CD14-positive monocyte (primary cell): Measurements from ENCODE around the gene KCNMA1. TPM values are rescaled to one million over a fixed set of nuclear protein-coding genes. Genes with fewer than 3 reads are reported as not detected.

ENCODE experiments used
- DNase-seq, 3 donors: peaks; one replicate each; pipeline ENCODE4 v3.0.0-alpha.2; 2011 to 2022
- H2AFZ ChIP-seq: 2 replicates; pipeline ENCODE4 v1.6.0; 2012; ENCODE audit warnings: mild to moderate bottlenecking, low read depth, low read length, inconsistent platforms; ENCODE audit not compliant: insufficient read depth, poor library complexity, severe bottlenecking
- H3K27ac ChIP-seq, 2 donors: 1 replicate in 1 of 2; 2 replicates in 1 of 2; pipeline ENCODE4 v1.5.1; 2012 to 2013; ENCODE audit warnings: low read length in 2 of 2, control low read depth in 1 of 2, inconsistent platforms in 1 of 2, low read depth in 1 of 2, mild to moderate bottlenecking in 1 of 2
- H3K27me3 ChIP-seq, 2 donors: one replicate each; pipeline versions ENCODE4 v1.6.0 to v1.6.1; 2011 to 2013; ENCODE audit warnings: low read length in 2 of 2; ENCODE audit not compliant: control insufficient read depth in 2 of 2, insufficient read depth in 2 of 2
- H3K36me3 ChIP-seq, 2 donors: replicated peaks in 1 of 2; 1 replicate in 1 of 2; 2 replicates in 1 of 2; pipeline versions ENCODE4 v1.5.1 to v1.6.1; 2012 to 2013; ENCODE audit warnings: low read length in 2 of 2, control low read depth in 1 of 2, inconsistent platforms in 1 of 2, mild to moderate bottlenecking in 1 of 2; ENCODE audit not compliant: insufficient read depth in 2 of 2, control insufficient read depth in 1 of 2
- H3K4me1 ChIP-seq, 2 donors: 1 replicate in 1 of 2; 2 replicates in 1 of 2; pipeline versions ENCODE4 v1.5.1 to v1.6.1; 2012 to 2013; ENCODE audit warnings: low read length in 2 of 2, control low read depth in 1 of 2, inconsistent platforms in 1 of 2, mild to moderate bottlenecking in 1 of 2, moderate library complexity in 1 of 2; ENCODE audit not compliant: insufficient read depth in 2 of 2, control insufficient read depth in 1 of 2
- H3K4me2 ChIP-seq: replicated peaks from 2 replicates; pipeline ENCODE3; 2012; ENCODE audit warnings: low read length, moderate library complexity, mild to moderate bottlenecking; ENCODE audit not compliant: poor library complexity, severe bottlenecking; ENCODE audit errors: extremely low read depth
- H3K4me3 ChIP-seq, 3 experiments: fragments of 200-600 bp in 1 of 3; sonication (generic) in 1 of 3; replicated peaks in 1 of 3; 1 replicate in 2 of 3; 2 replicates in 1 of 3; pipeline ENCODE4 v1.5.1; 2011 to 2013; ENCODE audit warnings: low read length in 3 of 3, mild to moderate bottlenecking in 3 of 3, control low read depth in 2 of 3, low read depth in 2 of 3, inconsistent platforms in 1 of 3, moderate library complexity in 1 of 3
- H3K79me2 ChIP-seq: 2 replicates; pipeline ENCODE4 v1.6.0; 2012; ENCODE audit warnings: mild to moderate bottlenecking, control low read depth, inconsistent platforms, low read length, moderate library complexity; ENCODE audit not compliant: insufficient read depth
- H3K9ac ChIP-seq: 2 replicates; pipeline ENCODE4 v1.6.0; 2017; ENCODE audit warnings: low read length, mild to moderate bottlenecking; ENCODE audit not compliant: insufficient read depth, poor library complexity, severe bottlenecking
- H3K9me3 ChIP-seq, 2 donors: replicated peaks in 1 of 2; 1 replicate in 1 of 2; 2 replicates in 1 of 2; pipeline versions ENCODE4 v1.5.1 to v1.6.1; 2012 to 2013; ENCODE audit warnings: low read length in 2 of 2, control low read depth in 1 of 2; ENCODE audit not compliant: control insufficient read depth in 1 of 2, insufficient read depth in 1 of 2
- H4K20me1 ChIP-seq: 2 replicates; pipeline ENCODE4 v1.6.0; 2012; ENCODE audit warnings: mild to moderate bottlenecking, low read length, control low read depth, moderate library complexity; ENCODE audit not compliant: insufficient read depth
- H3K27ac Mint-ChIP-seq, 7 donors: one replicate each; pipeline ENCODE4 v1.8.0; 2020; ENCODE audit warnings: mild to moderate bottlenecking in 7 of 7, mixed read lengths in 7 of 7, moderate library complexity in 6 of 7, inconsistent platforms in 2 of 7
- H3K27me3 Mint-ChIP-seq, 3 donors: one replicate each; pipeline ENCODE4 v1.8.0; 2021 to 2022; ENCODE audit warnings: low read depth in 3 of 3, mild to moderate bottlenecking in 3 of 3, mixed read lengths in 3 of 3, moderate library complexity in 3 of 3, inconsistent platforms in 1 of 3
- H3K36me3 Mint-ChIP-seq, 2 donors: one replicate each; pipeline ENCODE4 v1.8.0; 2020; ENCODE audit warnings: mixed read lengths in 2 of 2, inconsistent platforms in 1 of 2, mild to moderate bottlenecking in 1 of 2
- H3K4me1 Mint-ChIP-seq: one replicate; pipeline ENCODE4 v1.8.0; 2020; ENCODE audit warnings: mild to moderate bottlenecking, mixed read lengths
- H3K4me3 Mint-ChIP-seq, 2 donors: one replicate each; pipeline ENCODE4 v1.8.0; 2020; ENCODE audit warnings: mild to moderate bottlenecking in 2 of 2, mixed read lengths in 2 of 2, moderate library complexity in 1 of 2
- H3K9me3 Mint-ChIP-seq, 7 donors: one replicate each; pipeline ENCODE4 v1.8.0; 2020 to 2022; ENCODE audit warnings: mixed read lengths in 7 of 7, mild to moderate bottlenecking in 6 of 7, moderate library complexity in 6 of 7, inconsistent platforms in 2 of 7
- CTCF ChIP-seq: fragments of 200-600 bp; IDR thresholded peaks from one replicate; pipeline ENCODE4 v1.8.0; 2022; ENCODE audit warnings: antibody characterized with exemption, mild to moderate bottlenecking
- WGBS: methylation state at CpG from one replicate; pipeline ENCODE4 v1.1.5; 2013; ENCODE audit warnings: missing lambda C conversion rate; ENCODE audit not compliant: insufficient coverage; 5-methylcytosine and 5-hydroxymethylcytosine counted together
- intact Hi-C, 2 donors: fragments of 100-400 bp; cut with micrococcal nuclease; formaldehyde crosslinking; loops; one replicate each; pipeline versions ENCODE4 v1.15.0 to v1.15.1; 2023
- polyA plus RNA-seq, 3 donors: library from polyadenylated mRNA; depleted of rRNA in 1 of 3; unstranded in 2 of 3; stranded (reverse) in 1 of 3; fragments of 300-500 nt in 2 of 3; fragments of >200 nt in 1 of 3; fragmentation: Illumina TruSeq in 2 of 3; gene quantifications; 1 replicate in 2 of 3; 2 replicates in 1 of 3; pipeline ENCODE4 v1.2.3, GENCODE V29; 2012 to 2021

The KCNMA1 gene
- polyA plus RNA-seq, 3 donors: 0.11 to 1.0 TPM; not detected in 1

GRCh38 chr10:77445547-77445946, 192.1 kb downstream of the KCNMA1 start:
- H3K27me3 Mint-ChIP-seq: peaks cover 3 to 20% (median 5%) of the 10 kb centered on the region in 3 donors
- H3K4me3 Mint-ChIP-seq: no peak overlapping the region
- no peaks in the 10 kb centered on the region for H3K36me3 Mint-ChIP-seq
- no peaks in the 10 kb centered on the region for H3K9me3 ChIP-seq
- no peak overlapping the region for H3K27ac ChIP-seq
- H3K4me1 ChIP-seq: no peaks in the 10 kb centered on the region
- H4K20me1 ChIP-seq: no peaks in the 10 kb centered on the region
- no peak for DNase-seq
- H3K4me3 ChIP-seq: no peak overlapping the region
- no peak overlapping the region for H3K4me2 ChIP-seq
- H3K9ac ChIP-seq: no peak overlapping the region
- intact Hi-C loops: no loop called here
- H3K9me3 Mint-ChIP-seq: no peaks in the 10 kb centered on the region
- no peaks in the 10 kb centered on the region for H3K4me1 Mint-ChIP-seq
- WGBS: 97% methylated on average over 6 of the region's 7 CpGs
- no peak for TF ChIP-seq CTCF
- H2AFZ ChIP-seq: no peak overlapping the region
- no peak overlapping the region for H3K27ac Mint-ChIP-seq
- no peaks in the 10 kb centered on the region for H3K27me3 ChIP-seq
- no peaks in the 10 kb centered on the region for H3K36me3 ChIP-seq
- H3K79me2 ChIP-seq: no peaks in the 10 kb centered on the region

GRCh38 chr10:77444041-77444440, 193.6 kb downstream of the KCNMA1 start:
- Mint-ChIP-seq H3K4me1 (no peaks in the 10 kb centered on the region), H3K9me3 (no peaks in the 10 kb centered on the region), H3K36me3 (no peaks in the 10 kb centered on the region), H3K27me3 (peaks cover 3 to 26% (median 5%) of the 10 kb centered on the region in 3 donors), H3K27ac (no peak overlapping the region), H3K4me3 (no peak overlapping the region)
- Histone ChIP-seq H3K9me3 (no peaks in the 10 kb centered on the region), H4K20me1 (no peaks in the 10 kb centered on the region), H2AFZ (no peak overlapping the region), H3K4me3 (no peak overlapping the region), H3K9ac (no peak overlapping the region), H3K4me1 (no peaks in the 10 kb centered on the region), H3K36me3 (no peaks in the 10 kb centered on the region), H3K27me3 (no peaks in the 10 kb centered on the region), H3K4me2 (no peak overlapping the region), H3K79me2 (no peaks in the 10 kb centered on the region), H3K27ac (no peak overlapping the region)
- no peak for DNase-seq
- no peak for TF ChIP-seq CTCF
- WGBS: no CpG with 5 or more reads among the region's 2 CpGs
- intact Hi-C loops: no loop called here
